ENCODE measurements around the gene SNX30.

DNA sequence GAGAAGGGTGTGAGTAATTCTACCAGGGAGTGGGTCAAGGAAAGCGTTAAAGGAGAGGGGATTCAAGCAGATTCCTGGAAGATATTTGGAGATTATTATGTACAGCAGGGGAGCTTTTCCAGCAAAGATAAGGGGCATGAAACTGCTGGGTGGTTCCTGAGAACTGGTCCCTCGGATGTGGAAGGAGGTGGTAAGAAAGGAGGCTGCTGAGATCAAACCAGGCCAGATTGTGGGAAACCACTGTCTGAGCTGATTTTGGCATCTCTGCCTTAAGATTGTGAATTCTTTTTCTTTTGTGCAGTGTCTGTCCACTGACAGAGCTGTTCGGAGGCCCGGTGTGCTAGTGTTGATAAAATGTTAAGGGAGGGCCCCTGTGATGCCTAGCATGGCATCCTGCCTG lies 45.4 kb downstream of the SNX30 start:
- TF ChIP-seq EZH2 (IDR thresholded peaks at IDR 0.05; ENCODE audit: insufficient read depth, poor library complexity, severe bottlenecking) = no peak
- no peak for TF ChIP-seq EZH2phosphoT487 (IDR thresholded peaks at IDR 0.05; ENCODE audit: insufficient read depth, low read depth)
